Measurements from ENCODE around the gene FBXL15. TPM values are rescaled to one million over a fixed set of nuclear protein-coding genes. Genes with fewer than 3 reads are reported as not detected.

FBXL15 gene
- total RNA-seq, 4 donors from 2014 or later: 12.5 to 17.9 (median 13.8) TPM

GRCh38 chr10:102405108-102405571 lies 15.5 kb upstream of the FBXL15 start:
- Histone ChIP-seq H3K27ac (no peak overlapping the region), H3K4me1 (peaks cover 34% of the 10 kb centered on the region), H3K4me3 (no peak overlapping the region), H3K36me3 (peaks cover 21% of the 10 kb centered on the region), H3K27me3 (peaks cover 25% of the 10 kb centered on the region), H3K9me3 (no peaks in the 10 kb centered on the region)
- TF ChIP-seq POLR2A (IDR thresholded peaks at IDR 0.05) (no peak), POLR2AphosphoS5 (IDR thresholded peaks at IDR 0.05) (no peak), CTCF (IDR thresholded peaks at IDR 0.05) (no peak), EP300 (IDR thresholded peaks at IDR 0.05) (no peak)
- 81% methylated on average over 19 of the region's 19 CpGs for WGBS
- no peak for DNase-seq (ENCODE audit: low spot score in 2 of 2)

- TF ChIP-seq POLR2A (IDR thresholded peaks at IDR 0.05) (no peak), POLR2AphosphoS5 (IDR thresholded peaks at IDR 0.05) (no peak), EP300 (IDR thresholded peaks at IDR 0.05) (no peak), CTCF (IDR thresholded peaks at IDR 0.05) (no peak)
- Histone ChIP-seq H3K27me3 (peaks cover 30% of the 10 kb centered on the region), H3K4me1 (peaks cover 35% of the 10 kb centered on the region), H3K9me3 (no peaks in the 10 kb centered on the region), H3K27ac (no peak overlapping the region), H3K36me3 (peaks cover 21% of the 10 kb centered on the region), H3K4me3 (no peak overlapping the region)
- DNase-seq (ENCODE audit: low spot score in 2 of 2): no peak
- WGBS: 55% methylated on average over 6 of the region's 6 CpGs
Observed at GRCh38 chr10:102405632-102406031, 15.0 kb upstream of the FBXL15 start.

GRCh38 chr10:102406815-102407214 lies 13.8 kb upstream of the FBXL15 start:
- DNase-seq (ENCODE audit: low spot score in 2 of 2): no peak
- WGBS: 94% methylated on average over 2 of the region's 2 CpGs
- Histone ChIP-seq H3K27me3 (peaks cover 42% of the 10 kb centered on the region), H3K4me1 (peaks cover 29% of the 10 kb centered on the region), H3K4me3 (no peak overlapping the region), H3K36me3 (peaks cover 11% of the 10 kb centered on the region), H3K27ac (no peak overlapping the region), H3K9me3 (no peaks in the 10 kb centered on the region)
- no peak for TF ChIP-seq POLR2AphosphoS5 (IDR thresholded peaks at IDR 0.05)

- Histone ChIP-seq H3K27me3 (peaks cover 50% of the 10 kb centered on the region), H3K9me3 (no peaks in the 10 kb centered on the region), H3K27ac (no peak overlapping the region), H3K4me1 (peaks cover 24% of the 10 kb centered on the region), H3K36me3 (peaks cover 4% of the 10 kb centered on the region), H3K4me3 (no peak overlapping the region)
- TF ChIP-seq EP300 (IDR thresholded peaks at IDR 0.05): peak; percentile 78
- no peak for TF ChIP-seq CTCF (IDR thresholded peaks at IDR 0.05)
- no peak for DNase-seq (ENCODE audit: low spot score in 2 of 2)
- 59% methylated on average over 13 of the region's 13 CpGs for WGBS
Observed at GRCh38 chr10:102407425-102408130, 13.1 kb upstream of the FBXL15 start.

- peaks cover 56% of the 10 kb centered on the region for H3K27me3 ChIP-seq
Observed at GRCh38 chr10:102408131-102408727, 12.4 kb upstream of the FBXL15 start.

More at GRCh38 chr10:102408131-102408727, 12.4 kb upstream of the FBXL15 start:
- Histone ChIP-seq H3K27ac (no peak overlapping the region), H3K9me3 (no peaks in the 10 kb centered on the region), H3K36me3 (no peaks in the 10 kb centered on the region), H3K4me1 (peaks cover 24% of the 10 kb centered on the region), H3K4me3 (peak overlapping the region; percentile 54)
- 45% methylated on average over 11 of the region's 14 CpGs for WGBS
- TF ChIP-seq POLR2AphosphoS5 (IDR thresholded peaks at IDR 0.05) (no peak), CTCF (IDR thresholded peaks at IDR 0.05) (no peak), EP300 (IDR thresholded peaks at IDR 0.05) (peak; percentile 69), POLR2A (IDR thresholded peaks at IDR 0.05) (no peak)
- peak in 1 of 2 donors; percentile 52 for DNase-seq (ENCODE audit: low spot score in 2 of 2)
